Measurements from ENCODE around the gene TCTN3. TPM values are rescaled to one million over a fixed set of nuclear protein-coding genes. Genes with fewer than 3 reads are reported as not detected.

Gene TCTN3
- total RNA-seq, 1 experiment from 2014 or later: 34.2 TPM

DNA sequence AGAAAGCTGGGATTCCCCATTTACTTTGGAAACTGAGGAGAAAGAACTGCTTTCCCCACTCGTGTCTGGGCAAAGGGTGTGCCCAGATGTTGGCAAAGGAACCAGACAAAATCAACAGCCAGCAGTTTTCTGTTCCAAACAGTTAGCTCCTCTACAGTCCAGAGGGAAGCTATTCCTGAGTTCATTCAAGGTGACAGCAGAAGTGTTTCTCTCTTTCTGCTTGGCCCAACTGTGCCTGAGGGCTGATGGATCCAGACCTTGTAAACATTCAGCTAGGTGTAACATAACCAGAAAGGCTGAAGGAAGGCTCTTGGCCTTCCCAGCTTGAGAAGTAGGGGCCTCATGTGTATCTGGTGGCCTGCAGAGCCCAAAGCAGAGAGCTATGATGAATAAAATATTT, 30.2 kb downstream of the TCTN3 start:
- Histone ChIP-seq H3K4me1 (replicated peaks) (peaks cover 3% of the 10 kb centered on the region; the same call in 1 of the 2 replicates), H3K9me3 (replicated peaks) (no peaks in the 10 kb centered on the region), H3K27ac (no peak overlapping the region), H3K4me3 (no peak overlapping the region), H3K36me3 (peaks cover 6% of the 10 kb centered on the region; the same call in 1 of the 2 replicates), H3K27me3 (replicated peaks) (no peaks in the 10 kb centered on the region)
- DNase-seq (ENCODE audit: low read depth in 1 of 2, low spot score in 2 of 2): no peak

DNA sequence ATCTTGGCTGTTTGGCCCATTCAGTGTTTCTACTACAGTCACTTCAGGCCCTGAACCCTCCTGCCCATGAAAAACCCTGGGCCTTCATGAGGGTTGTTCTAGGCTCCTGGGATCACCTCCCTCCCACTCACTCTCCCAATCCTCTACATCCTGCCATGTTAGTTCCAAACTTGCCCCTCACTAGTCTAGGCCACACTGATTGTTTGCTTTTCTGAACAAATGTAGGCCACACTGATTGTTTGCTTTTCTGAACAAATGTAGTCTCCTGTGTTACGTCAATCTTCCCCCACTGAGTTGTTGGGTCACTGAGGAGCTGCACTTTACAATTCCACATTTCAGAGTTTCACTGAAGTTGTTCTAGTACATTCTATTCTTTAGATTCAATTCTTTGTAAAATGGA, 31.9 kb downstream of the TCTN3 start:
- Histone ChIP-seq H3K4me1 (replicated peaks) (peaks cover 7% of the 10 kb centered on the region), H3K36me3 (peaks cover 6% of the 10 kb centered on the region; the same call in 1 of the 2 replicates), H3K27ac (no peak overlapping the region), H3K4me3 (no peak overlapping the region), H3K9me3 (replicated peaks) (no peaks in the 10 kb centered on the region), H3K27me3 (replicated peaks) (no peaks in the 10 kb centered on the region)
- DNase-seq (ENCODE audit: low read depth in 1 of 2, low spot score in 2 of 2): no peak

DNA sequence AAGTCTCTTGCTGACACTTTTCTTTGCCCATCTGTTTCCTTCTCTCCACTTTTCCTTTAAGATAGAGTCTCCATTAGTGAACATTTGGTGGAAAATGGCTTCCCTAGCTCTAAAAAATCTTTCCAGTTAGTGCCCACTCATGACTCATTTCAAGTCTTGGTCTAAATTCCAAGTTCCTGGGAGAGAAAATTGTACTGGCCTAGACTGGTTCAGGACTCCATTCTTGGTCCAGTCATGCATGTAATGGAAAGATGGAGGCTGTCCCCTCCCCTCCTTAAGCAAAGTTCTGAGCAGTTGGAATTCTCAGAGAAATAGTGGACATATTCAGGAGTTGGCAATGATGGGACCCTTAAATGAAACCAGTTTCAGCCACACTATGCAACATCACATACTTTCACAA, 33.4 kb downstream of the TCTN3 start:
- H3K36me3 ChIP-seq: peaks cover 10% of the 10 kb centered on the region
- H3K27ac ChIP-seq: no peak overlapping the region

DNA sequence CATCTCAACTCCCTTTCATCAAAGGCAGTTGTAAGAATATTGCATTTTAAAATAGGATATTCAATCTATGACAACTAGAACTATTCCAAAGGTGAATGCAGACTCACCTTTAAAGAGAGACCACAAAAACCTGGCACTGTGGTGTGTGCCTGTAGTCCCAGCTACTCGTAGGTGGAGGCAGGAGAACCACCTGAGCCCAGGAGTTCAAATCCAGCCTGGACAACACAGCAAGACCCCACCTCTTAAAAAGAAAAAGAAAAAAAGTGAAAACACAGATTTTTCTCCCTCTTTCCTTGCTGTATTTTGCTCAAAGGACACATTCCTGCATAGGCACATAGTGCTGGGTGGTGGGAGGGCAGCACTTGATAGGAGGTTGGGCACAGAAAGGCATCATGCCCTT, 36.5 kb downstream of the TCTN3 start:
- DNase-seq (ENCODE audit: low read depth in 1 of 2, low spot score in 2 of 2): no peak
- Histone ChIP-seq H3K27me3 (replicated peaks) (no peaks in the 10 kb centered on the region), H3K36me3 (peaks cover 10% of the 10 kb centered on the region), H3K27ac (no peak overlapping the region), H3K9me3 (replicated peaks) (no peaks in the 10 kb centered on the region), H3K4me1 (replicated peaks) (peaks cover 8% of the 10 kb centered on the region), H3K4me3 (peak overlapping the region; percentile 94)

More for the DNA sequence above, 33.4 kb downstream of the TCTN3 start:
- no peak for DNase-seq (ENCODE audit: low read depth in 1 of 2, low spot score in 2 of 2)
- no peaks in the 10 kb centered on the region for H3K9me3 ChIP-seq (replicated peaks)
- H3K4me1 ChIP-seq (replicated peaks): peaks cover 8% of the 10 kb centered on the region
- no peaks in the 10 kb centered on the region for H3K27me3 ChIP-seq (replicated peaks)
- no peak overlapping the region for H3K4me3 ChIP-seq

DNA sequence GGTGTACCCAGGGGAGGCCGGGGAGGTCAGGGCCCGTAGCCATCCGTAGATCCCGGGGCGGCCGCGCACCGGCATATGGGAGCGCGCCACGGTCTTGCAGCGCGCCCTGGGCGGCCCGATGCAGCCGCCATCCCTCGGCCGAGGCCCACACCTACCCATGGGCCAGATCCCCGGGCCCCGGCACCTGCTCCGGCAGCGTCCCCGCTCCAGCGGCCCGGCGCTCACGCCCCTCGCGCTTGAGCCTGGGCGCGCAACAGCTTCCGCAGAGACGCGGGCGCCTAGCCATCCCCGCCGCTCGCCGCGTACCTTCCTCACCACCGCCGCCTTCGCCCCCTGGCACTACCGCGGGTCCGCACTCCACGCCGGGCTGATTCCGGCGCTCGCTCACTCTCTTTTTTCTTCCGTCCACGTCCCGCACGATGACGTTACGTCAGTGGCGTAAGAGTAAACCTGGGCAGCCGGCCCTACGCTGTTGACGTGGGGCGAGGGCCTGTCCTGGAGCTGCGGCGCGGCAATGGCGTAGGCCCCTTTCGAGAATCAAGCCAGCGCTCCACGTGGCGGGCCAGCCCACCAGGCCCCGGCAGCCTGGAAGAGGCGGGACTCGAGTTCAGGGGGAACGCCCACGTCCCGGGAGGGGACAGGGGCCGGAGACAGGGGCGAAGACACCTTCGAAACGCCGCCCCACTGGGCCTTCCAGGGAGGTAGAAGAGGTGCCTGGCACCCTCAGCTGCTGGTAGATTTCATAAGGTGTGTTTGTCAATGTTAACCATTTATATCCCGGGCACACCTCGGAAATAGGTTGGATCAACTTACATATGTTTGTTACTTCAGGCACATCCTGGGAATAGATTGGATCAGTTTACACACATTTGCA, 37.2 kb downstream of the TCTN3 start, which contains the start of gene ALDH18A1:
Gene ALDH18A1 (minus strand): TSS at position 421 of the 874 bp plus-strand sequence. CDS start 3,334 bp downstream, outside the sequence.
- peaks cover 17% of the 10 kb centered on the region for H3K36me3 ChIP-seq

DNA sequence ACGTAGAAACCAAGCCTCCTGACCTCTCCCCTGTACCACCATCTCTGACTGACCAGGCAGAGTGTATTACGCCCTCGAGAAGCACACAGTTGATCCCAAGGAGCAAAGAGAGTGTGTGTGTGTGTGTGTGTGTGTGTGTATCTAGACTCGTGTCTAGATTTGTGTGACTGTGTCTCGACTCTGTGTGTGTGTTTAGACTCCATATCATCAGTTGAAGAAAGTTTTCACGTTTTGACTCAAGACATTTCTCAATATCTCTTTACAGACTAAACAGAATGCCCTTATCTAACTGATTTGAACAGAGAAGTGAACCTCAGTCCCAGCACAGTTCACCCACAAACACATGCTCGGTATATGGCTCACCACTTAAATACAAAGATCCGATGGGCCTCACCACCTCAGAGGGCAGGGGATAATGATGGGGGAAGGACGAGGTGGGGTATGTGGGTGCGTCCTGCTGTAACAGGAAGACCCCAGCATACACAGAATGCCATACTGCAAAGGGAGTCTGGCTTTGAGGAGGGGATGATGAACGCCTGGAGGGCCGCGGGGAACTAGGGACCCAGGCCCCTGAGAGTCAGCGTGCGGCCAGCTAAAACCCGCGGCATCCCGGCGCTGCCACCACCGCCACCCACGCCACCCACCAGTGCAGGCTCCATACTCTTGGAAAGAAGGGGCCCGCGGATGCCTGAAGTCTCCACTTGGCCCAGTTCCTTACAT, 38.0 kb downstream of the TCTN3 start:
- Histone ChIP-seq H3K4me3 (peak overlapping the region; percentile 94), H3K27ac (no peak overlapping the region), H3K9me3 (replicated peaks) (no peaks in the 10 kb centered on the region), H3K4me1 (replicated peaks) (peaks cover 5% of the 10 kb centered on the region), H3K27me3 (replicated peaks) (no peaks in the 10 kb centered on the region), H3K36me3 (peaks cover 22% of the 10 kb centered on the region)
- no peak for DNase-seq (ENCODE audit: low read depth in 1 of 2, low spot score in 2 of 2)

More for the DNA sequence above, 37.2 kb downstream of the TCTN3 start, which contains the start of gene ALDH18A1:
- peak; percentile 92 to 93 for DNase-seq (ENCODE audit: low read depth in 1 of 2, low spot score in 2 of 2)
- peaks cover 5% of the 10 kb centered on the region for H3K4me1 ChIP-seq (replicated peaks)
- peak within 1 kb of the TSS; percentile 94 for H3K4me3 ChIP-seq
- no peaks in the 10 kb centered on the region for H3K27me3 ChIP-seq (replicated peaks)
- 0 out of 2 replicates have a peak within 1 kb of the TSS, but pooled peaks have one; percentile 35 for H3K27ac ChIP-seq
- no peaks in the 10 kb centered on the region for H3K9me3 ChIP-seq (replicated peaks)

DNA sequence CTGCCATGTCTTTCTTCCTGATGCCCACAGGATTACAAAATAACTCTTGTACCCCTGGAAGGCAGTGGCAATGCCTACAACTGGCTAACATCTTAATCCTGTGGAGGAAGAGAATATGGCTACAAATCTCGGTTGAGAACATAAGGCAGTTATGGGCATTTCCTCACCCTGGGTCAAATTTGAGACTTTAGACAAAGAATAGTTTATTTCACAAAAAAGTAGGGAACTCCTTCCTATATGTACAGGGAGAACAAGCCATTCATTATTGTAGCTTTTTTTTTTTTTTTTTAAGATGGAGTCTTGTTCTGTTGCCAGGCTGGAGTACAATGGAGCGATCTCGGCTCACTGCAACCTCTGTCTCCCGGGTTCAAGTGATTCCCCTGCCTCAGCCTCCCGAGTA, 39.8 kb downstream of the TCTN3 start:
- H3K4me1 ChIP-seq (replicated peaks): peaks cover 5% of the 10 kb centered on the region
- H3K27me3 ChIP-seq (replicated peaks): no peaks in the 10 kb centered on the region
- H3K36me3 ChIP-seq: peaks cover 23% of the 10 kb centered on the region
- H3K4me3 ChIP-seq: no peak overlapping the region
- H3K27ac ChIP-seq: no peak overlapping the region
- no peaks in the 10 kb centered on the region for H3K9me3 ChIP-seq (replicated peaks)
- no peak for DNase-seq (ENCODE audit: low read depth in 1 of 2, low spot score in 2 of 2)

DNA sequence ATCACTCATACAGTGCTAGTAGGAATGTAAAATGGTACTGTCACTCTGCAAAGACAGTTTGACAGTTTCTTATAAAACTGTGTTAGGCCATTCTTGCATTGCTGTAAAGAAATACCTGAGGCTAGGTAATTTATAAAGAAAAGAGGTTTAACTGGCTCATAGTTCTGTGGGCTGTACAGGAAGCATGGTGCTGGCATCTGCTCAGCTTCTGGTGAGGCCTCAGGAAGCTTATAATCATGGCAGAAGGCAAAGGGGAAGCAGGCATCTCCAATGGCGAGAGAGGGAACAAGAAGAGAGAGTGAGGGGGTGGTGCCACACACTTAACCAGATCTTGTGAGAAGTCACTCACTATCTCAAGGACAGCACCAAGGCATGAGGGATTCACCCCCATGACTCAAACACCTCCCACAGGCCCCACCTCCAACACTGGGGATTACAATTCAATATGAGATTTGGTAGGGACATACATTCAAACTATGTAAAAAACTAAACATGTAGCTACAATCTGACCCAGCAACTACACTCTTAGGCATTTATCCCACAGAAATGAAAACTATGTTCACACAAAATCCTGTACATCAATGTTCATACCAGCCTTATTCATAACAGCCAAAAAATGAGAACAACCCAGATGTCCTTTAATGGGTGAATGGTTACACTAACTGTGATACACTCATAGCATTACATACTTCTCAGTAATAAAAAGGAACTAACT, 42.2 kb downstream of the TCTN3 start:
- no peak for DNase-seq (ENCODE audit: low read depth in 1 of 2, low spot score in 2 of 2)

DNA sequence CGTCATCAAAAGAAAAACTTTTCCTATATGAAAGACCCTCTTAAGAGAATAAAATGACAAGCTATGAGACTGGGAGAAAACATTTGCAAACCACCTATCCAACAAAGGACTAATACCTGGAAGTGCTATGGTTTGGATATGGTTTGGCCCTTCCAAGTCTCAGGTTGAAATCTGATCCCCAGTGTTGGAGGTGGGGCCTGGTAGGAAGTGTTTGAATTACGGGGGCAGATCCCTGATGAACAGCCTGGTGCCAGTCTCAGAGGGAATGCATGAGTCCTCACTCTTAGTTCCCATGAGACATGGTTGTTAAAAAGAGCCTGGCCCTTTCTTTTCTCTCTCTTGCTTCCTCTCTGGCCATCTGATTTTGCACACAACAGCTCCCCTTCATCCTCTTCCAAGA, 43.5 kb downstream of the TCTN3 start:
- peaks cover 46% of the 10 kb centered on the region for H3K36me3 ChIP-seq
- no peak for DNase-seq (ENCODE audit: low read depth in 1 of 2, low spot score in 2 of 2)
- no peak overlapping the region for H3K27ac ChIP-seq

More for the DNA sequence above, 42.2 kb downstream of the TCTN3 start:
- no peak overlapping the region for H3K4me3 ChIP-seq
- H3K9me3 ChIP-seq (replicated peaks): no peaks in the 10 kb centered on the region
- H3K4me1 ChIP-seq (replicated peaks): no peaks in the 10 kb centered on the region; the same call in none of the 2 replicates
- H3K27ac ChIP-seq: no peak overlapping the region
- no peaks in the 10 kb centered on the region for H3K27me3 ChIP-seq (replicated peaks)
- H3K36me3 ChIP-seq: peaks cover 43% of the 10 kb centered on the region

DNA sequence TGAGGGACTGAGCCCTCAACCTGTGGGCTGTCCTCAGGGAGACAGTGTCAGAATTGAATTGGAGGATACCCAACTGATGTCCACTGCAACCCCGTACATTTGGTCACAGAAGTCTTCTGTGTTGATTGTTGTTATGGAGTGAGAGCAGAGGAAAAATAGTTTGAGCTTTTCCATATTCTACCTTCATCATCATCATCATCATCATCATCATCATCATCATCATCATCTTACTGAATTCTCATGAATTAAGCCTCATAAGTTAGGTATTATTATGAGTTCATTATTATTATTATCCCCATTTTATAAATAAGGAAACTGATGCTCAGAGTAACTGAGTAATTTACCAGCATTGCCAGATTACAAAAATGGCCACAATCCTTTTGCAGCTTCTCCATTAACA, 45.6 kb downstream of the TCTN3 start:
- H3K36me3 ChIP-seq: peaks cover 47% of the 10 kb centered on the region
- no peak for DNase-seq (ENCODE audit: low read depth in 1 of 2, low spot score in 2 of 2)
- no peak overlapping the region for H3K4me3 ChIP-seq
- no peak overlapping the region for H3K27ac ChIP-seq
- no peaks in the 10 kb centered on the region for H3K27me3 ChIP-seq (replicated peaks)
- H3K4me1 ChIP-seq (replicated peaks): no peaks in the 10 kb centered on the region
- no peaks in the 10 kb centered on the region for H3K9me3 ChIP-seq (replicated peaks)

More for the DNA sequence above, 43.5 kb downstream of the TCTN3 start:
- Histone ChIP-seq H3K9me3 (replicated peaks) (no peaks in the 10 kb centered on the region), H3K4me3 (no peak overlapping the region), H3K27me3 (replicated peaks) (no peaks in the 10 kb centered on the region), H3K4me1 (replicated peaks) (no peaks in the 10 kb centered on the region; the same call in 1 of the 2 replicates)

DNA sequence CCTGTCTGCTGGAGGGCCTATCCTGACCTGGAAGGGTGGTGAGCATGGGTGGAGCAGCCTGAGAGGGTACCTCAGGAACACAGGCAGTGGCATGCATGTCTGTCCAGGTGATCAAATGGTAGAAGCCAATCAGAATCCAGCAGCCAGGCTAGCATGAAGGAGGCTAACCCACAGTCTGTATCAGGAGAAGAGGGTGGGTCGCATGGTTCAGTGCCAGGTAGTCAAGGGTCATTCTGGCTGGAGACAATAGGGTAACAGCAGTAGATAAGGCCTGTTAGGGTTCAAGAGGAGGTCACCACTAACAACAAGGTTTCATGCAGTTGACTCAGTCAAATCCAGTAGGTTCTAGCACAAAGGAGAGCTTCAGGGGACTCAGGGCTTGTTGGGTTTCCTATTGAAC, 47.6 kb downstream of the TCTN3 start:
- peaks cover 45% of the 10 kb centered on the region for H3K36me3 ChIP-seq

DNA sequence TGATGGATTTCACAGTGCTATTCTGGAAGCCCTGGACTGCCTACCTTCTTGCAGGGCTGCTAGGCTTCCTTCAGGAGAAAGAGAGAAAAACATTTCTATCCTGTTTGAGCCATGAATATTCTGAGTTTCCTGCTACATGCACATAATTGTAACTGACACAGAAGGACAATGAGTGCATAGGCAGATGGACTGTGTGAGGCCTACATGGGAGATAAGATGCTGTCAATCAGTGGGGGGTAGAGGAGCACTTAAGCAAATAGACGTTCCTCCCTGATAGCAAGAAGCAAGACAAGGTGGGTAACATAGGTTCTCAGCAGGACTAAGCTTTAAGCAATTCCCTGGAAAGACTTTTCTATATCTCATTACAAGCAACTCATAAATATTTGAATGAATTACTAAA, 48.8 kb downstream of the TCTN3 start:
- Histone ChIP-seq H3K9me3 (replicated peaks) (no peaks in the 10 kb centered on the region), H3K27me3 (replicated peaks) (no peaks in the 10 kb centered on the region), H3K27ac (no peak overlapping the region), H3K4me3 (no peak overlapping the region), H3K36me3 (peaks cover 53% of the 10 kb centered on the region), H3K4me1 (replicated peaks) (no peaks in the 10 kb centered on the region)
- DNase-seq (ENCODE audit: low read depth in 1 of 2, low spot score in 2 of 2): no peak

More for the DNA sequence above, 47.6 kb downstream of the TCTN3 start:
- H3K27ac ChIP-seq: no peak overlapping the region
- no peaks in the 10 kb centered on the region for H3K4me1 ChIP-seq (replicated peaks)
- H3K27me3 ChIP-seq (replicated peaks): no peaks in the 10 kb centered on the region
- H3K4me3 ChIP-seq: no peak overlapping the region
- H3K9me3 ChIP-seq (replicated peaks): no peaks in the 10 kb centered on the region
- DNase-seq (ENCODE audit: low read depth in 1 of 2, low spot score in 2 of 2): no peak

DNA sequence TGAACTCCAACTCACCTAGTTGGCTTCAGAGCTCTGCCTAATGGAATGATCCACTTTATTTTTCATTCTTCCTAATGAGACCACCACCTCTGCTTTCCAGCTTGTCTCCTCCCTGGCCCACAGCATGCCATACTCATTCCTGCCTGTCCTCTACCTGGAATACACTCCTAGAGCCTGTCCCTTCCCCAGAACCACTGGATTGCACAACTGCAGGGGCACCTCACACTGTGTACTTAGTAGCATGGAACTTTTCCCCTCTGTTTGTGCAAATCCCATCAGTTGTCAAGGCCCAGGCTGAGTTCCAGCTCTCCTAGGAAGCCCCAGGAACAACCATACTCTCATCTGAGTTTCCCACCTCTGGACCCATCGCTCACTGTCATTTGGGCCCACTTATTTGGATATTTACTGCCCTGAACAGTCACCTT, 52.8 kb downstream of the TCTN3 start:
- H3K36me3 ChIP-seq: peaks cover 42% of the 10 kb centered on the region
- no peak overlapping the region for H3K27ac ChIP-seq
- no peaks in the 10 kb centered on the region for H3K9me3 ChIP-seq (replicated peaks)
- DNase-seq (ENCODE audit: low read depth in 1 of 2, low spot score in 2 of 2): no peak
- no peaks in the 10 kb centered on the region for H3K4me1 ChIP-seq (replicated peaks)
- no peaks in the 10 kb centered on the region for H3K27me3 ChIP-seq (replicated peaks)
- H3K4me3 ChIP-seq: no peak overlapping the region
